Testis (tissue), 2 donors: ENCODE data around the gene PBX2.

Experiments used
- POLR2A ChIP-seq: fragments of 450-650 bp; IDR thresholded peaks from one replicate; pipeline ENCODE4 v1.6.1; 2017; ENCODE audit warnings: antibody characterized with exemption, mild to moderate bottlenecking, moderate library complexity
- TF ChIP-seq, protein P1 (sequence below), 3 experiments: fragments of 450-650 bp in 2 of 3; fragments of 200-600 bp in 1 of 3; sonication (generic) in 1 of 3; IDR thresholded peaks; one replicate each; pipeline ENCODE4 v1.5.1; 2016 to 2019; ENCODE audit warnings: antibody characterized with exemption in 3 of 3, mild to moderate bottlenecking in 2 of 3, moderate library complexity in 1 of 3

DNA sequence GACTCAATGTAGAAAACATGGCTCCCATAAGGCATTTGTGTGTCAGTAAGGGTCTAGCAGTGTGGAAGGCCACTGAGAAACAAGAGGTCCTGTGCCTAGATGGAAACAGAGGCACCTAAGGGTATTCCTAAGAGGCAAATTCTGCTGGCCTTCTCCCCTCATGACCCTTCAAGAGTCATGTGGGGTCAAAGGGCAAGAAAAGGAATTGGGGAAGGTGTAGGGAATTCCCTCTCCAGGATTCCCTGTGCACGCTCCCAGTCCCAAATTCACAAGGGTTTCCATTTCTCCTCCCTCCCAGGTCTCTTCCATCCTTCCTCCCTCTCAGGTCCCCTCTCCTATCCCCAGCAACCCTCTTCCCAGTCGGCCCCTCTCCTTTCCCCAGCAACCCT, 14.7 kb downstream of the PBX2 start:
- TF ChIP-seq, protein P1, sequence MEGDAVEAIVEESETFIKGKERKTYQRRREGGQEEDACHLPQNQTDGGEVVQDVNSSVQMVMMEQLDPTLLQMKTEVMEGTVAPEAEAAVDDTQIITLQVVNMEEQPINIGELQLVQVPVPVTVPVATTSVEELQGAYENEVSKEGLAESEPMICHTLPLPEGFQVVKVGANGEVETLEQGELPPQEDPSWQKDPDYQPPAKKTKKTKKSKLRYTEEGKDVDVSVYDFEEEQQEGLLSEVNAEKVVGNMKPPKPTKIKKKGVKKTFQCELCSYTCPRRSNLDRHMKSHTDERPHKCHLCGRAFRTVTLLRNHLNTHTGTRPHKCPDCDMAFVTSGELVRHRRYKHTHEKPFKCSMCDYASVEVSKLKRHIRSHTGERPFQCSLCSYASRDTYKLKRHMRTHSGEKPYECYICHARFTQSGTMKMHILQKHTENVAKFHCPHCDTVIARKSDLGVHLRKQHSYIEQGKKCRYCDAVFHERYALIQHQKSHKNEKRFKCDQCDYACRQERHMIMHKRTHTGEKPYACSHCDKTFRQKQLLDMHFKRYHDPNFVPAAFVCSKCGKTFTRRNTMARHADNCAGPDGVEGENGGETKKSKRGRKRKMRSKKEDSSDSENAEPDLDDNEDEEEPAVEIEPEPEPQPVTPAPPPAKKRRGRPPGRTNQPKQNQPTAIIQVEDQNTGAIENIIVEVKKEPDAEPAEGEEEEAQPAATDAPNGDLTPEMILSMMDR (IDR thresholded peaks at IDR 0.05): no peak
- no peak for TF ChIP-seq POLR2A
